HEK293T (cell line): ENCODE results near the gene SAMD4B.

Experiments used
- CTCF ChIA-PET: fragments of 350-600 bp; formaldehyde crosslinking; extraction: SDS; loops from one replicate; lab custom pipeline; 2021; ENCODE audit warnings: antibody characterized with exemption, inconsistent platforms; lab: Yijun Ruan, JAX
- POLR2A ChIA-PET: fragments of 350-600 bp; formaldehyde crosslinking; extraction: SDS; loops from one replicate; lab custom pipeline; 2020; ENCODE audit warnings: antibody characterized with exemption, inconsistent platforms; lab: Yijun Ruan, JAX
- DNase-seq: peaks from one replicate; pipeline ENCODE4 v3.0.0; 2012; ENCODE audit warnings: mixed read lengths; ENCODE audit errors: extremely low spot score
- ARNT ChIP-seq: fragments of 450-650 bp; IDR thresholded peaks from 2 replicates; pipeline ENCODE4 v1.6.1; 2017; ENCODE audit warnings: mild to moderate bottlenecking
- BHLHE40 ChIP-seq: fragments of 450-650 bp; IDR thresholded peaks from 2 replicates; pipeline ENCODE4 v1.6.1; 2016; ENCODE audit warnings: mild to moderate bottlenecking, moderate library complexity, borderline replicate concordance
- CTBP1 ChIP-seq: fragments of 450-650 bp; IDR thresholded peaks from 2 replicates; pipeline ENCODE4 v1.6.1; 2016; ENCODE audit warnings: borderline replicate concordance
- ELF4 ChIP-seq: fragments of 450-650 bp; IDR thresholded peaks from 2 replicates; pipeline ENCODE4 v1.6.1; 2017; ENCODE audit warnings: antibody characterized with exemption
- FOXA1 ChIP-seq: fragments of 450-650 bp; IDR thresholded peaks from 2 replicates; pipeline ENCODE4 v1.6.1; 2016; ENCODE audit warnings: mild to moderate bottlenecking
- FOXK2 ChIP-seq: fragments of 450-650 bp; IDR thresholded peaks from 2 replicates; pipeline ENCODE4 v1.6.1; 2016; ENCODE audit warnings: mild to moderate bottlenecking
- FOXM1 ChIP-seq: fragments of 450-650 bp; IDR thresholded peaks from 2 replicates; pipeline ENCODE4 v1.6.1; 2017; ENCODE audit warnings: mild to moderate bottlenecking, borderline replicate concordance
- HDGF ChIP-seq: fragments of 450-650 bp; IDR thresholded peaks from 2 replicates; pipeline ENCODE4 v1.6.1; 2017; ENCODE audit warnings: antibody characterized with exemption, borderline replicate concordance
- L3MBTL2 ChIP-seq: fragments of 450-650 bp; conservative IDR thresholded peaks from 2 replicates; pipeline ENCODE4 v1.6.1; 2016; ENCODE audit warnings: mild to moderate bottlenecking
- LEF1 ChIP-seq: fragments of 450-650 bp; IDR thresholded peaks from 2 replicates; pipeline ENCODE4 v1.6.1; 2017; ENCODE audit warnings: mild to moderate bottlenecking, borderline replicate concordance
- NFRKB ChIP-seq: fragments of 450-650 bp; IDR thresholded peaks from 2 replicates; pipeline ENCODE4 v1.6.1; 2016; ENCODE audit warnings: mild to moderate bottlenecking, moderate library complexity
- SP1 ChIP-seq: fragments of 450-650 bp; IDR thresholded peaks from 2 replicates; pipeline ENCODE4 v1.6.1; 2017
- SUZ12 ChIP-seq: fragments of 450-650 bp; IDR thresholded peaks from 2 replicates; pipeline ENCODE4 v1.6.1; 2016; ENCODE audit warnings: mild to moderate bottlenecking
- TARDBP ChIP-seq: fragments of 450-650 bp; IDR thresholded peaks from 2 replicates; pipeline ENCODE4 v1.6.1; 2016
- ZNF384 ChIP-seq: fragments of 450-650 bp; IDR thresholded peaks from 2 replicates; pipeline ENCODE4 v1.6.1; 2016
- TF ChIP-seq, protein P1 (sequence below): fragments of 450-650 bp; IDR thresholded peaks from 2 replicates; pipeline ENCODE4 v1.6.1; 2016

SAMD4B gene

GRCh38 chr19:39350156-39350555, 7.9 kb downstream of the SAMD4B start:
- no peak for TF ChIP-seq ZNF384
- CTCF ChIA-PET, result no interaction called here
- POLR2A ChIA-PET, result interaction anchor here (1.1 kb wide), 1 partner anchor 86 kb away, joined by 3 read pairs; the partner anchor contains the start of gene RPS16
- no peak for DNase-seq

DNA sequence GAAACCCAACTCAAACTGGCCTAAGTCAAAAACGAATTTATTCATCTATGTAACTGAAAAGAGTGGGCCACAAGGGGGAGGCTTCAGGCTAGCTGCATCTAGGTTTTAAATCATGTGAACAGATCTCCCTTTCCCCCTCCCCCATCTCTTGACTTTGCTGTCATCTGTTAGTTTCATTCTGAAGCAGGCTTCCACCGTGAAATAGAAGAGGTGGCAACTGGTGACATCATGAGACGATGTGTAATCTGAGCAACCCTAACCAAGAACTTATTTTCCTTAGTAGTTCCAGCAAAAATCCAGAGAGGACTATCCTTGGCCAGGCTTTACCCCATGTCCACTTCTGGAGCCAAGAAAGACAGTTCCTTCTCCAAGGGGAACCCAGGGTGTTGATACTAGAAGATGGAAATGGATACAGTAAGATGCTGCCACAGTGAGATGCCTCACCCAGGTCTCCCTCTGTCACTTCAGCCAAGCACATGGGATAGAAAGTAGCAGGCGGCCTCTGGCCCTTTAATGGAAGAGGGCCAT, 9.4 kb downstream of the SAMD4B start:
- CTCF ChIA-PET, result no interaction called here
- DNase-seq, result no peak
- TF ChIP-seq TARDBP (no peak), FOXK2 (no peak), SUZ12 (no peak), ARNT (no peak), SP1 (no peak), ZNF384 (no peak), FOXM1 (no peak)
- POLR2A ChIA-PET, result no interaction called here

GRCh38 chr19:39352381-39353255, 10.4 kb downstream of the SAMD4B start:
- no peak for DNase-seq
- ChIA-PET POLR2A (interaction anchor here (1.2 kb wide), 1 partner anchor 10 kb away, joined by 4 read pairs; the partner anchor contains the start of gene SAMD4B), CTCF (no interaction called here)
- no peak for TF ChIP-seq FOXM1
- TF ChIP-seq FOXK2, result no peak
- TF ChIP-seq ELF4, result no peak
- TF ChIP-seq ARNT, result no peak
- TF ChIP-seq, protein P1, sequence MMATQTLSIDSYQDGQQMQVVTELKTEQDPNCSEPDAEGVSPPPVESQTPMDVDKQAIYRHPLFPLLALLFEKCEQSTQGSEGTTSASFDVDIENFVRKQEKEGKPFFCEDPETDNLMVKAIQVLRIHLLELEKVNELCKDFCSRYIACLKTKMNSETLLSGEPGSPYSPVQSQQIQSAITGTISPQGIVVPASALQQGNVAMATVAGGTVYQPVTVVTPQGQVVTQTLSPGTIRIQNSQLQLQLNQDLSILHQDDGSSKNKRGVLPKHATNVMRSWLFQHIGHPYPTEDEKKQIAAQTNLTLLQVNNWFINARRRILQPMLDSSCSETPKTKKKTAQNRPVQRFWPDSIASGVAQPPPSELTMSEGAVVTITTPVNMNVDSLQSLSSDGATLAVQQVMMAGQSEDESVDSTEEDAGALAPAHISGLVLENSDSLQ, result no peak
- no peak for TF ChIP-seq NFRKB
- no peak for TF ChIP-seq SP1
- TF ChIP-seq BHLHE40, result no peak

DNA sequence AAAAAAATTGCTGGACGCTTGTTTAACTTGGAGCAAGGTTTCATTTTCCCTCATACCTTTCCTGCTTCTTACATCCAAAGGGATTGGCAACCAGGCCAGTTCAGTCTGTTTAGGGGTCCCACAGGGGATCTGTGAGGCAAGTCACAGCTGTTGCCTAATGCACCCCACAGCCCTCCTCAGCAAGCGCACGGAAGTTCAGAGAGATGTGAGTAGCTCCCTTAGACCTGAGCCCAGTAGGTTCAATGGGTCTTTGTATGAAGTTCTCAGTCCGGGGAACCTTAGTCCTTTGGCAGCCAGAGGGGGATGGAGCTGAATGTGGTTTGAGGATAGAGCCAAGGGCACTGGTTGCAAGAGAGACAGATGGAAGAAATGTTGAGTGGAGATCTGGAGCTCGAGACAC, 13.0 kb downstream of the SAMD4B start:
- CTCF ChIA-PET, result no interaction called here

DNA sequence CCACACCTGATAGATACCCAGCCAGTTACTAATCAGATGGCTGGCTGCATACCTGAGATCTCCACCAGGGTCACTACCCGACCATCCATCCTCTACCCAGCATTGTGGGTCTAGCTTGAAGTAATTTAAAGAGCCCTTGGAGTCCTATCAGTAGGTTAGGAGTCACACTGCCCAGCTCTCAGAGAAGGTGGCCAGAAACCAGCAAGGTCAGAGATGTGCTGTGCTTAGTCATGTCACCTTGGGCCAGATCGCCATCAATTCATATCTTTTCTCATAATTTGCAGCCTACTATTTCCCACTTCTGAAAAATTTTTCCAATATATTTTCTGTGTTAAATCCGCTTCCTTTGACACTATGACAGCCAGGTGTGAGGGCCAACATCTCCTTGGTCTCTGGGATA, 13.9 kb downstream of the SAMD4B start:
- TF ChIP-seq ZNF384 (no peak), ELF4 (no peak), CTBP1 (no peak), TARDBP (no peak), BHLHE40 (no peak), SUZ12 (no peak), L3MBTL2 (no peak), SP1 (no peak), FOXK2 (no peak)
- TF ChIP-seq, protein P1, result no peak
- POLR2A ChIA-PET, result interaction anchor here (1.0 kb wide), 1 partner anchor 14 kb away, joined by 3 read pairs; the partner anchor contains the start of gene SAMD4B
- CTCF ChIA-PET, result no interaction called here
- no peak for DNase-seq

More for the DNA sequence above, 13.0 kb downstream of the SAMD4B start:
- TF ChIP-seq ELF4 (no peak), FOXM1 (no peak), SUZ12 (no peak), L3MBTL2 (no peak), FOXK2 (no peak), BHLHE40 (no peak), ZNF384 (no peak), NFRKB (no peak), SP1 (no peak), ARNT (no peak), LEF1 (no peak), HDGF (no peak), CTBP1 (no peak), FOXA1 (no peak), TARDBP (no peak)
- TF ChIP-seq, protein P1, result no peak
- POLR2A ChIA-PET, result interaction anchor here (1.0 kb wide), 1 partner anchor 13 kb away, joined by 3 read pairs; the partner anchor contains the start of gene SAMD4B
- no peak for DNase-seq

DNA sequence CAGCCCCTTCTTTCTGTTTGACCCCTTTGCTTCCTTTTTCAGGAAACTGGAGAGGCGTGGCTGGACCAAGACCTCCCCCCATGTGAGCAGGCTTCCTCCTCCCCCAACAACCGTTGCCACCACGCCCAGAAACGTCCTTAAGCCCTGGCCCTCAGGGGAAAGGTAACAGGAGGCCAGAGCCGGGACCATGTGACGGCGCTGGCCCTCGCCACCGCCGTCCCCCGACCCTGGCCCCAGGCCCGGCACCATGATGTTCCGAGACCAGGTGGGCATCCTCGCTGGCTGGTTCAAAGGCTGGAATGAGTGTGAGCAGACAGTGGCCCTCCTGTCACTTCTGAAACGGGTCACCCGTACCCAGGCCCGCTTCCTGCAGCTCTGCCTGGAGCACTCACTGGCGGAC, 14.4 kb downstream of the SAMD4B start:
- no peak for DNase-seq
- ChIA-PET CTCF (no interaction called here), POLR2A (interaction anchor here (1.7 kb wide), 1 partner anchor 79 kb away, joined by 4 read pairs; the partner anchor contains the start of gene RPS16)
- TF ChIP-seq, protein P1, result no peak
- no peak for TF ChIP-seq TARDBP
- no peak for TF ChIP-seq NFRKB
- TF ChIP-seq CTBP1, result no peak
- no peak for TF ChIP-seq FOXA1
- TF ChIP-seq FOXK2, result no peak
- no peak for TF ChIP-seq SUZ12
- TF ChIP-seq ZNF384, result no peak
- no peak for TF ChIP-seq L3MBTL2
- TF ChIP-seq ARNT, result no peak
- no peak for TF ChIP-seq SP1
- TF ChIP-seq LEF1, result no peak
- TF ChIP-seq ELF4, result no peak
- TF ChIP-seq BHLHE40, result no peak
- TF ChIP-seq HDGF, result no peak
- TF ChIP-seq FOXM1, result no peak
